ENCODE measurements around the gene MUC20.
"Not testable (repeated sequence)": the region's sequence is repeated elsewhere in the genome, so short reads cannot be mapped to it uniquely, and the experiment has no call there.

The MUC20 gene

DNA sequence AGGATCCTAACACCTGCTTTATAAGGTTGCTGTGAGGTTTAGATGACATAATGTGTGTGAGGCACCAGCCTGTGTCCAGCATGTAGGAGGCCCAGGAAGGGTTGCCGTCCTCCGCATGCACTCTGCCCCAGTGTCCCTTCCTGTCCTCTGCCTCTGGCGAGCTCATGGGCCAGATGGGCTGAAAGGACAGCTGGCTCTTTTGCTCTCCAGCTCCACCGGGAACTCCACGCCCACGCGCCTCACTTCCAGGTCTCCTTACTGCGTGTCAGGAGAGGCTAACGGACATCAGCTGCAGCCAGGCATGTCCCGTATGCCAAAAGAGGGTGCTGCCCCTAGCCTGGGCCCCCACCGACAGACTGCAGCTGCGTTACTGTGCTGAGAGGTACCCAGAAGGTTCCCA is 12.2 kb downstream of the MUC20 start:
- DNase-seq: no peak

DNA sequence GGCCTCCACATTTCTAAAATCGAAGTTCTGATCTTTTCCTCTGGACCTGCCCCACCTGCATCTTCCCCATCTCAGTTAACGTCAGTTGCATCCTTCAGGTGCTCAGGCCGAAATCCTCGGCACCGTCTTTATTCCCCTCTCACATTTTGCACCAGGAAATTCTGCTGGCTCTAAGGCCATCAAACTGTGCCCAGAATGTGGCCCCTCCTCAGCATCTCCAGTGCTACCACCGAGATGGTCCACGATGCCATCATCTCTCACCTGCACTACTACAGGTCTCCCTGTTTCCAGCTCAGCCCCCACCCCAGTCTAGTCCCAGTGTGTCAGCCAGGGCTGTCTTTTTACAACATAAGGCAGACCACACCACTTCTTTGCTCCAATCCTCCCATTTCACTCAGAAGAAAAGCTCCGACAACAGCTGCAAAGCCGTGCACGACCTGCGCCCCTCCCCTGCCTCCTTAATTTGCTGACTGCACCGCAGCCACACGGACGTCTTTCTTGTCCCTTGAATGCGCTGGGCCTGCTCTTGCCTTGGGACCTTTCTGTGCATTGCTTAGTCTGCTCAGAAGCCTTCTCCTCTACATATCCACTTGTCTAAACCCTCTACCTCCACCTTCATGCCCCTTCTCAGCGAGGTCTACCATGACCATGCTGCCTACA is 14.4 kb downstream of the MUC20 start:
- DNase-seq: no peak

DNA sequence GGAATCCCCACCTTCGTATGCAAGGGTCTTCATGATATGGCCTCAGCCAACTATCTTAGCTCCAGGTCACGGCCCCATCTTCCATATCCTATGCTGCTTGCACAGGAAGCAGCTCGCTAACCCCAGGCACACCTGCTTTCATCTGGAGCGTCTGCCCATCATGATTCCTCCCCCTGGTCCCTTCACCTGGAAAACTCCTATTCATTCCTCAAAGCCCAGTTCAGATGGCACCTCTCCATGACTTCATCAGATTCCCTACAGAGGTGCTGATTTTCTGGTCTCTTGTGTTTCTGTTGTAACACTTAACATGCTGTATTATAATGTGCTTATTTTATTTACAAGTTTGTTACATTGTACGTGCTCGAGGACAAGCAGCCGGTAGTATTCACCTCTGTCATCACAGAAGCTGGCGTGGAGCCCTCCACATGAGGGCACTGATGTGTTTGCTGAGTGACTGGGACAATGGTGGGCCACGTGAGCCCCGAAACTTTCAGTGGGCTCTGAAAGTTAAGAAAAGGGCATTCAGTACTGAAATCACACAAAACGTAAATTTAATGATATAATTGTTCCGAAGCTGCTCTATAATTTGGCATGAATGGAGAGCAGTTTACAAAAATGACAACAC is 16.2 kb downstream of the MUC20 start:
- DNase-seq: no peak

DNA sequence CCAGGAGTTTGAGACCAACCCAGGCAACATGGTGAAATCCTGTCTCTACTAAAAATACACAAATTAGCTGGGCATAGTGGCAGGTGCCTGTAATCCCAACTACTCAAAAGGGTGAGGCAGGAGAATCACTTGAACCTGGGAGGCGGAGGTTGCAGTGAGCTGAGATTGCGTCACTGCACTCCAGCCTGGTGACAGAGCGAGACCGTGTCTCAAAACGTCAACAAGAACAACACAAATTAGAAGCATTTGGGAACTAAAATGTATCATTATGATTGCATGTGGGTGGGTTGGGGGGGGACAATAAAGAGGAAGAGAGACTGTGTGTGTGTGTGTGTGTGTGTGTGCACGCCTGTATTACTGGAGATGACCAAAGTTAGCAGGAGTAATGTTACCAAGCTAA is 17.0 kb downstream of the MUC20 start:
- DNase-seq: not testable (repeated sequence)

DNA sequence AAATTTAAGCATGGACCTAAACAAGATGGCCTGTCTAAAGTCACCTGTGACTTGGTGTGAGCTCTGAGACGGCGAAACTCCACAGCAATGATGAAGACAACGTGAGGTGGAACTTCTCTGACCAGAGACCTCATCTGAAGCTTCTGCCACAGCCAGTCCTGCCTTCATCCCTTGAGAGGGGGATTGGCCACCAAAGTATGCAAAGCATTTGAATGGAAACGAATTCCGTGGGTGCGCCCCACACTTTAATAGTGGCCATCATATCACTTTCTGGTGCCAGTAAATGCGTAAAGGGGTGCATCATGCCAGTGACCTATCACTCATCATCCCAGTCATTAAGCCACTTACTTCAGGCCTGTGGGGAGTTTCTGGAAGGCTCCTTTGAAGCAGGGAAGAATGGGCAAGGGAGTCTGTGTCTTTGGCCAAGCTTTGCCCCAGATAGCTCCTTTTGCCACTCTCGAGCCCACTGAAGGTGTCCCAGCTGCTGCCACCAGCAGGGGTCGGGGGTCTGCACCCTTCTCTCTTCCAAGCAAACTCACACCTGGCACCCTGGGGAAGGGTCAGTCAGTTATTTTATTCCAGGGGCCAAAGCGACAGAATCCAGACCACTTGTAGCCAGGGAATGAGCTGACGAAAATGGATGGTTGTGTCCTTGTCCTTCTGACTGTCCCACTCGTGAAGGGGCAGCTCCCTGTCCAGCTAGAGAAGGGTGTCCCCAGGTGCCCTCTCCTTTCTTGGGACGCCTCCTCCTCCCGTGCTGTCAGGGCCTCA is 17.7 kb downstream of the MUC20 start:
- DNase-seq: no peak

DNA sequence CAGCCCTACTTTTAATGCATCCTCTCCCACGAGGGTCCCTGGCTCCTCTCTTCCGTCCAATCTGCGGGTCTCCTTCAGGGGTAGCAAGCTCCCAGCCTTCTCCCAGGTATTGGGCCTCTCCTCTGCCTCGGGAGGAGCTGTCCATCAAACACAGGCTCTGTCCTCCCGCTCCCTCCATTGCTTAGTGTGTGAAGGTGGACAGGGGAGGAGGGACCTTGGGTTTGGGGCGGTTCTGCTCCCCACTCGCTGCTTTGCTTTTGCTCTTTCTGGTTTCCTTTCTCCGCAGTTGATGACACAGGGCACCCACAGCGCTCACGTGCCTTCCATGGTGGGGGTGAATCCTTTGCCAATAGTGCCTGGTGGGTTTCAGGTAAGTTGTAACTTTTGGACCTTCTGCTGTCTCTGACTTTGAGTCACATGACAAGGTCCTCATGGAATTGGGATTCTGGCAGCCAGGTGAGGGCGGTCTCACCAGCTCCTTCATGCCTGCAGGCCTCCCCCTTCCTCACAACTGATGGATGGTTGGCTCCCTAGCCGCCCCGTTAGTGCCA is 18.9 kb downstream of the MUC20 start:
- no peak for DNase-seq

DNA sequence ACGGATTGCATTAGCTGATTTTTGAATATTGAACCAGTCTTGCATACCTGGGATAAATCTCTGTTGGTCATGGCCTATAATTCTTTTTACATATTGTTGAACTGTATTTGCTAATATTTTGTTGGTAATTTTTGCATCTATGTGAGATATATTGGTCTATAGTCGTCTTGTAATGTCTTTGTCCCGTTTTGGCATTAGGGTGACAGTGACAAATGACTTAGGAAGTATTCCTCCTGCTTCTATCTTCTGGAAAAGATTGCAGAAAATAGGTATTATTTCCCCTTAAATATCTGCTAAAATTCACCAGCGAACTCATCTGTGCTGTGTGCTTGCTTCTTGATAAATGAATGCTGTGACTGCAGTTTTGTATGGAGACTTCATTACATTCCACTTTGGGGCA is 23.7 kb downstream of the MUC20 start:
- no peak for DNase-seq

DNA sequence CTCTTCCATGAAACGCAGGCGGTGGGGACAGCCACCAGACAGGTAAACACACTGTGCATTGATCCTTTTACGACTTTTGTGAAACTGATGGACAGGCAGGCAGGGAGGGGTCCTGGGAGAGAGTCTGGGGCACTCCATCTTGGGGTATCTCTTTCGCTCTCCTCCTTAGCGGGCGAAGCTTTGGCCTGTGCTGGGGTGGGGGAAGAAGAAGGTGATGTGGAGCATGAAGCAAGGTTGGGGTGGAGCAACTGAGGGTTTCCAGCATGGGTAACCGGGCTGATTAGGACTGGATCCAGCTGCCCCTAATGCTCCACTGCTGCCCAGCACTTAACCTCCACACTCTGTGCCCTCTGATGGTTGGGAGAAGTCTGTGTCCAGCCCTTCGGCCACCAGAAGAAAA is 25.6 kb downstream of the MUC20 start:
- DNase-seq: no peak

DNA sequence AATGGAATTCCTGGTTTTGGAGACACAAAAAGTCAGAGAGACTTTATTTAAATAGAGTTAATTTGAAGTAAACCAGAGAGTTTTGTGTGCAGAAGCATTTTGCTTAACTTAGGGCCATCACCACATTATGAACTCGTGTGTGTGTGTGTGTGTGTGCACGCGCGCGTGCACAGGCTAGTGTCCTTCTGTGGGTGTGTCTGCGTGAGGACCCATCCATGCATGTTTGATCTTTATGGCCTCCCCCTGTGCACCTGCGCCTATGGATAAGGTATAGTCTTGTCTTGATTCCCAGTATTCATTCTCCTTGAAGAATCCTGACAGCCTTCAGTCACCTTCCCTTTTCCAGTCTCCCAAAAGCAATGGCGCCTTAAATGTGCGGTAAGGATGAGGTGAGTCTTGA is 26.0 kb downstream of the MUC20 start:
- no peak for DNase-seq

DNA sequence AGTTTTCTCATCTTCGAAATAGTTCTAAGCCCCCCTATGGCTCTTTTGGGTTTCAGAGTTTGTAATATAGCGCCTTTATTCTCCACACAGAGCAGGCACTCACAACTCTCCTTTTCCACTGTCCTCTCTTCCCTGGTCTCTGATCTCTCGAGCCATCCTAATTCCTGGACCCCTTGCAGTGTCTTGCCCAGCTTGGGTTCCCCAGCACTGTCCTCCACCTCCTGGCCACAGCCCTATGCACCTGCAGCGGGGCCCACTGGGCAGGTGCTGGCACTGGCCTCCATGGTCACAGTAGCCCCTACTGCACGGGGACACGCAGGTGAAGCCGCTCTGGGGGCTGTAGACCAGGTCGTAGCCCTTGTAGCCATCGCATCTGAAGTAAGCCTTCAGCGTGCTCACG is 27.9 kb downstream of the MUC20 start:
- DNase-seq: no peak

DNA sequence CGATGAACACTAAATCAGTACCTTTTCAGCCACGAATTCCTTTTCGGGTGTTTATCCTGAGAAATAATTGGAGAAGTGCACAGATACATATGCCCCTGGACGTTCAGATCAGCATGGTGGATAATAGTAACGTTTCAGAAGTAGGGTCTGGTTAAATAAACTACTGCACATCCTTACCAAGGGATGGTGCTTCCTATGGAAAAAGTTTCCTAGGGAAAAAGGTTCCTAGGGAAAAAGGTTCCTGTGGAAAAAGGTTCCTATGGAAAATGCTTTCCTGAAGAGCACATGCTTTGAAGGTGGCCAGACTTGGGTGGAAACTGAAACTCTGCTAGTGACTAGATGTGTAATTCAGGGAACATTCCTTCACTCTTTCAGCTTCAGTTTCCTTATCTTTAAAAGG is 28.3 kb downstream of the MUC20 start:
- DNase-seq: not testable (repeated sequence)

DNA sequence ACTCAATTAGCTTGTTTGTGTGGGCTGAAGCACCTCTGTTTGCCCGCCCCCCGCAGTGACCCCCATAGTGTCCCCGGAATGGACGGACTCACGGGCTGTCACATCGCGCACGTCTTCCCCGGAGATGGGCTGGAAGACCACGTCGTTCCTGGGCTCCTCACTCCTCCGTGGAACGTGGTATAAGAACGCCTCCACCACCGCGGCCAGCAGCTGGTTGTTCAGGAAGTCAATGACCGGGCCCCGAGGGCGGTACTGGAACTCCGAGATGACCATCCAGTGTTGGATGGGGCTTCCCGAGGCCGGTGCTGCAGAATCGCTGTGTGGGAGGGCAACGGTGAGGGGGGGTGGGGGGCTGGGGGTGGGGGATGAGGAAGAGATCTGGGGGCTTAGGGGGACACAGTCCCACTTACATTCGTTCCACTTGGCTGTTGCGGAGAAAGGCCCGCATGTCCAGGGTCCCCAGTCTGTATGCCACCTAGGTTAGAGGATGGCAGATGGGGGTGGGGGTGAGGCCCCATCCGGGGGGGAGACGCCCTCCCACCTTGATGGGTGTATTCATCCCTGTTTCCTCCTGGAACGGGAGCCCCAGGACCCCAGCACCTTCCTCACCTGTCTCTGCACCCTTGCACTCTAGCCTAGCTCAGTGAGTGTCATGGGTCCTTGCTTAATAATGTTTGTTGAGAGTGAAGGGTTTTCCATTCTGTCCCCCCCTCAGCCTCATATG is 30.2 kb downstream of the MUC20 start:
- no peak for DNase-seq

DNA sequence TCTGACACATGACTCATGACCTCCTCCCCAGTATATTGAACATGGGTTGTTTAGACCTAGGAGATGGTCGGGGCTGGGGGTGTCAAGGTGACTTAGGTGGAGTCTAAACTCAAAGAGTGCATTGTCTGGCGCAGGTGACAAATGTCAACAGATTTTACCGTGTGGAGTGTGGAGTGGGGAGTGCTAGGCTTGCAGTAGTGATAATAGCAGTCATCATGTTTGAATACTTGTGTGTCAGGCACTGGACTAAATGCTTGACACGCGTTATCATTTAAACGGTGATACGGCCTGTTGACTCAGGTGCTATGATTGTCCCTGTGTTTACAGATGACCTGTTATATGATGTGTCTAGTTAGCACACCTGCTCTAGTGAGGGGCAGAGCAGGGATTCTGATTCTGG is 30.8 kb downstream of the MUC20 start:
- DNase-seq: no peak

DNA sequence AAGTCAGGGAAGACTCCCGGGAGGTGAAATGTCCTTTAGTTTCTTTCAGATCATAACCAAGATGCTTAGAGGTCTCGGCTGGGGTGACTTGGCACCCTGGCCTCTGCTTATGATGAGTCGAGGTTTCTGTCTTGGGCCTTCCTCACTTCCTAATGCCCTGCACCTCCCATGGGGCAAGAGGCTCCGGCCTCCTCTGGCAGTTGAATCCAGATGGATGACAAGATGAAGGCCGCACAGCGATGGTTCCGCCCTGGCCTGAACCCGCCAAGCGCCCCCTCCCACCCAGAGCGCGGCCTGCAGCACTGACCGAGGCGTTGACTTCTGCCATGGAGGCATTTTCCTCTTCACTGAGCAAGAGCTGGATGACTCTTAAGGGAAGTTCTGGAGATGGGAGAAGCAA is 31.3 kb downstream of the MUC20 start:
- DNase-seq: no peak

DNA sequence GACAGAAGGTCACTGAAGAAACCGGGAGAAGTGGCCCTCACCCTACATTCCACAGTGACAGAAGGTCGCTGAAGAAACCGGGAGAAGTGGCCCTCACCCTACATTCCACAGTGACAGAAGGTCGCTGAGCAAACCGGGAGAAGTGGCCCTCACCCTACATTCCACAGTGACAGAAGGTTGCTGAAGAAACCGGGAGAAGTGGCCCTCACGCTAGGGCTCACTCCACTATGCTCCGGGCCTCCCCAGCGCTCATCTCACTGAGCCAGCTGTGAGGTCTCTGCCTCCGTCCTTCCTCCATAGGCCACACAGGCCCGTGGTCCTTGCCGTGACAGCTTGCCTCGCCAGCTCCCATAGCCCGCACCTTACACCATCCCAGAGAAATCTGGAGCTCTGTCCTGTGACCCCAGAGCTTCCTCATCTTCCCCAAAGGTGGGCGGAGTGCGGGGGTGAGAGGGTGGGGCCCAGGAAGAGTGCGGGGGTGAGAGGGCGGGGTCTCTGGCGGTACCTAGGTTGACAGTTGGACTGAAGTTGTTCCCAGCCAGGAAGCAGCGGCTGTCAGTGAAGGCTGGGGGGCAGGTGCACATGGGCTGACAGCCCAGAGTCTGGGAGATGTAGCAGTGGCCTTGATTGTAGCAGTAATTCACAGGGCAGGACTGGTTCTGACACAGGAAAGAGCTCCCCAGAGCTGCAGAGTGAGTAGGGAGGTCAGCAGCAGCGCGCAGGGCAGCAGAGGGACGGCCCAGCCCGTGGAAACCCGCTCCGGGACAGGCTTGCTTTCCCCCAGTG is 32.0 kb downstream of the MUC20 start:
- no peak for DNase-seq

DNA sequence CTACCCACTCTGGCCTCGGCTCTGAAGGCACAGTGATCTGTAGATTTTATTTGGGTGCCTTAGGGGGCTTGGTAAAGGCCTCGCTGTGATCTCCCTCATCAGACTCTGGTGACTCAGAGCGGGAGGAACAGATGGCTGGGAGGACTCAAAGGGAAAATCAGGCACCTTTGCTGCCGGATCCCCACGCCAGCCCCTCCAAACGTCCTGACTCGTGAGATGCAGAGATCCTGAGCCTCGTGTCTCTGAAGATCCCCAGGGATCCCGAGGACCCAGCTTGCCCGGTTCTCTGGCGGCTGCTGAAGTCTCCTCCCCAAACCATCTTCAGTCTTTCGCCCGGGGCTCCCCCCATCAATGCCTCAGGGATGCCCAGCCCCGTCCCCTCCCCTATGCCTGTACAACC is 32.8 kb downstream of the MUC20 start:
- DNase-seq: no peak

DNA sequence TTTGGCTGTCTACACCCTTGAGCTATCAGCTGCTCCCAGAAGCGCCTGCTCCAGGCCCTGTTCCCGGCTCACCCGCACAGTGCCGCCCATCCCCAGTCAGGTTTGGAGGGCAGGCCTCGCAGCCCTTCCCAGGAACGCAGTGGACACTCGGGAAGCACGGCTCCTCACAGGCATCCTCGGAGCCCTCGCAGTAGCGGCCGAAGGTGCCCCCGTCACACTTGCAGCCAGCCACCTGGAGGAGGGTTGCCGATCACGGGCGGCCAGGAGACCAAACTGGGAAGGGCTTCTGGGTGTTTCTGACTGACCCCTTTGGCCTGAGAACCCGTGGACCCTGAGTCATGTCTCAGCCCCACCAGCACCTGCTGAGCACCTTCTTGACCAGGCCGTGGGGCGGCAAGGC is 33.4 kb downstream of the MUC20 start:
- DNase-seq: no peak

DNA sequence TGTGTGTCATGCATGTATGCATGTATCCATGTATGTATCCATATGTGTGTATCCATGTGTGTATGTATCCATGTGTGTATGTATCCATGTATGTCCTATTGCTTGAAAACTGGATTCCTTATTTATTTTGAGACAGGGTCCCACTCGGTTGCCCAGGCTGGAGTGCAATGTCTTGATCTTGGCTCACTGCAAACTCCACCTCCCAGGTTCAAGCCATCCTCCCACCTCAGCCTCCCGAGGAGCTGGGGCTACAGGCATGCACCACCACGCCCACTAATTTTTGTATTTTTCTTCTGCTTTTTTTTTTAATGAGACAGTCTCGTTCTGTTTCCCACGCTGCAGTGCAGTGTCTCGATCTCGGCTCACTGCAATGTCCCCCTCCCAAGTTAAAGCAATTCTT is 34.1 kb downstream of the MUC20 start:
- no peak for DNase-seq

DNA sequence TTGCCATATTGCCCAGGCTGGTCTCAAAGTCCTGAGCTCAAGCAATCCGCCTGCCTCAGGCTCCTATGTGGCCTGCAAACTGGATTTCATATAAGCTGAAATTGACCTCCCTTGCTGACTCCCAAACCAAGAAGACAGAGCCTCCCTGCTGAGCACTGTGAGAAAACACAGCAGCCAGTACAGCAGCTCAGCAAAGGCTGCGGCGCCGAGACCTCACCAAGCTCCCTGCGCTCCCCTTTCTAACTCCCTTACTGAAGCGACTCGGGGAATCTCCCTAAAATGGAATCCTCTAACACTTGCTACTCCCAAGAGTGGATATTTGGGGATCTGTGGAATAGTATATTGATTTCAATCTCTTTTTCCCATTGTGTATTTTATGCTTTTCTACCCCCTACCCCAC is 34.6 kb downstream of the MUC20 start:
- no peak for DNase-seq

DNA sequence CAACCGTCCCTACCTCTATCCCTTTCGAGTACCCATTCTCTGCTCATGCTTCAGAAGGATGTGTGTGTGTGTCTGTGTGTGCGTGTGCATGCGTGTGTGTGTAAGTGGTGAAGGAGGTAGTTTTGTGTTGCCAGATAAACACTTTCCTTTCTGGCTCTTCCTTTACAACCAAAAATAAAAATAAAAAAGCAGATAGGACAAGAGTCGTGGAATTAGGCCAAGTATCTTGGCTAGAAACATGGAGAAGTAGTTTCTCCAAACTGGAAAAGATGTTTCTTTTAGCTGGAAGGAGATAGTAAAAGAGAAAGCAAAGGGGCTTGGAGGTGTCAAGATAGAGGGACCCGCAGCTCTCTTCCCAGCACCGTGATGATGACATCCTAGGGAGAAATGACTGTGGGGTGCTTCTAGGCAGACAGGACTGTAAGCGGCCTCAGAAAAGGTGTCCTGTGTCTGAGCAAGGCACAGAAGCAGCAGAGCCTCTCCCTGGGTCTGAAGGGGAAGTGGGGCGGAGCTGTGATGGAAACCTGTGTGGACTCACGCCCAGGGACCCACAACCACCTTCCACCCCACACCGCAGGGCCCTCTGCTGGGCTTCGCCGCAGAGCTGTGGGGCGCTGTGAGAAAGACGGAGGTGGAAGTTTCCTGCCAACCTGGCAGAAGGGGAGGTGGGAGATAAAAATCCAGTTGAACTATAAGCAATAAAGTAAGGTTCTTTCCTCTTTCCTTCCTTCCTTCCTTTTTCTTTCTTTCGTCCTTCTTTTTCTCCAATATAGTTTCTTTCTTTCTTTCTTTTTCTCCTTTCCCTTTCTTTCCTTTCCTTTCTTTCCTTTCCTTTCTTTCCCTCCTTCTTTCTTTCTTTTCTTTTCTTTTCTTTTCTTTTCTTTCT is 35.3 kb downstream of the MUC20 start:
- DNase-seq: no peak

DNA sequence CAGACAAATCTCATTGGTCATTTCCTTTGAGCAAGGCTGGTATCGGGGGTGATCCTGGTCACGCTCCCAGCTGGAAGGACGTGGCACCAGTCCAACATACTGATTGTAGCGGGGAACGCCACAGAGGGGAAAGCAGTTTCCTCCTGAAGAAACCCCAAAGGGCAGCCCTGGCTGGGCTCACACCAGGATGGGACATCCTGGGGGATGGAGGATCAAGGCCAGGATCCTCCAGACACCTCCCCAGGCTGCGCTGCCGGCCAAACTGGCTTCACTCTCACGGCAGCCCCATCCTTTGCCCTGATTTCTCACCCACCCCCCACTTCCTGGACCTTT is 36.6 kb downstream of the MUC20 start:
- no peak for DNase-seq

DNA sequence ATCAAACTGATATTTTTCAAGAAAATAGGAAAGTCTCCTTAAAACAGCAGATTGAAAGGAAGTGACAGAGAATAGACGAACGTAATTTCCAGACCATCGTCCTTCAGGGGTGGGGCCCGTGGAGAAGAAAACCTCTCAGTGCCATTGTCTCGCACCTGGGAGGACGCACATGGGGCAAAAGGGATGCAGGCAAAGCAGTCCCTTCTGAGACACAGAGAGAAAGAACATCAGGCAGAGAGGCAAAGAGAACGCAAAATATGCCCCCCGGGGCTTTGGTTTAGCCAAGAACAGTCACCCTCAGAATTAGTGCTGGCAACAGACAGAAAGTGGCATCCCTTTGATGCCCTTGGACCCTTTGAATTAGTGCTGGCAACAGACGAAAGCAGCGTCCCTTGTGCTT is 37.0 kb downstream of the MUC20 start:
- DNase-seq: no peak

All from SIG-M5 (cell line).